GM12865 (cell line): Measurements from ENCODE around the gene GFPT1.
A peak's percentile ranks its signal among the peaks of the same experiment; 100 is the strongest.

ENCODE experiments used
- DNase-seq: peaks from one replicate; pipeline ENCODE4 v3.0.0; 2010; ENCODE audit warnings: low read depth
- H3K4me3 ChIP-seq: 2 replicates; pipeline ENCODE4 v1.5.1; 2011; ENCODE audit warnings: mild to moderate bottlenecking, low read depth, low read length, control low read depth
- CTCF ChIP-seq: IDR thresholded peaks from 2 replicates; pipeline ENCODE4 v1.5.1; 2011; ENCODE audit warnings: low read length, control low read depth, low read depth, inconsistent platforms; ENCODE audit not compliant: insufficient read depth; ENCODE audit errors: missing control alignments

The GFPT1 gene

GRCh38 chr2:69395866-69396265 is 8.8 kb upstream of the GFPT1 start:
- TF ChIP-seq CTCF: no peak
- H3K4me3 ChIP-seq: no peak overlapping the region
- no peak for DNase-seq

GRCh38 chr2:69393963-69394362 is 6.9 kb upstream of the GFPT1 start:
- no peak for TF ChIP-seq CTCF
- DNase-seq: no peak

GRCh38 chr2:69390471-69390870 is 3.4 kb upstream of the GFPT1 start:
- DNase-seq: no peak
- no peak for TF ChIP-seq CTCF
- H3K4me3 ChIP-seq: no peak overlapping the region

More at GRCh38 chr2:69393963-69394362, 6.9 kb upstream of the GFPT1 start:
- no peak overlapping the region for H3K4me3 ChIP-seq

- H3K4me3 ChIP-seq: no peak overlapping the region
- DNase-seq: no peak
- no peak for TF ChIP-seq CTCF
These were observed 3.0 kb upstream of the GFPT1 start for GRCh38 chr2:69390001-69390400.

GRCh38 chr2:69389271-69389670 is 2.2 kb upstream of the GFPT1 start:
- TF ChIP-seq CTCF: no peak
- no peak overlapping the region for H3K4me3 ChIP-seq
- DNase-seq: no peak

GRCh38 chr2:69387770-69388481 is 899 bp upstream of the GFPT1 start:
- no peak for TF ChIP-seq CTCF
- peak; percentile 13 for DNase-seq
- peak overlapping the region; percentile 97 for H3K4me3 ChIP-seq

GRCh38 chr2:69386360-69386759 is 667 bp downstream of the GFPT1 start:
- no peak for TF ChIP-seq CTCF
- peak; percentile 30 for DNase-seq
- peak overlapping the region; percentile 79 for H3K4me3 ChIP-seq
